HepG2 (cell line): ENCODE data around the gene SSX2IP. TPM values are rescaled to one million over a fixed set of nuclear protein-coding genes. Genes with fewer than 3 reads are reported as not detected.

ENCODE experiments used
- ATAC-seq: fragments of 200-7000 bp; cut with Tn5 transposase; 3 replicates; pipeline ENCODE4 v1.9.1; 2020; ENCODE audit warnings: mild to moderate bottlenecking, moderate library complexity
- BruUV-seq: library from RNA; stranded (reverse); fragments of 400-500 nt; replicated peaks from 2 replicates; lab custom pipeline; 2021; lab: Mats Ljungman, UMichigan
- CTCF ChIA-PET: fragments of 300-600 bp; formaldehyde crosslinking; extraction: SDS; loops from one replicate; lab custom pipeline; 2021; ENCODE audit warnings: low total read pairs, inconsistent platforms, low intra/inter-chr PET ratio; lab: Yijun Ruan, JAX
- POLR2A ChIA-PET: fragments of 350-600 bp; sonication (Branson Sonifier 250); formaldehyde crosslinking; loops from one replicate; lab custom pipeline; 2020; ENCODE audit warnings: antibody characterized with exemption, inconsistent platforms; lab: Yijun Ruan, JAX
- DNase-seq: peaks from one replicate; pipeline ENCODE4 v3.0.0-alpha.2; 2015; ENCODE audit warnings: low spot score
- FAIRE-seq: peaks from 3 replicates; lab custom pipeline; 2011; peaks lifted over from hg19 to GRCh38; lab: Jason Lieb, UNC
- H2AFZ ChIP-seq: one replicate; pipeline ENCODE4 v1.6.1; 2011; ENCODE audit warnings: low read length, inconsistent platforms
- H3K27ac ChIP-seq: fragments of 300-600 bp; 3 replicates; pipeline ENCODE4 v1.8.0; 2011; ENCODE audit warnings: mixed run types, mild to moderate bottlenecking, mixed read lengths, low read length, inconsistent platforms; ENCODE audit not compliant: insufficient read depth; ENCODE audit errors: extremely low read length
- H3K27me3 ChIP-seq, 2 experiments: fragments of 200-600 bp in 1 of 2; 2 replicates in 1 of 2; 3 replicates in 1 of 2; pipeline versions ENCODE4 v1.6.0 to v1.8.0; 2011; ENCODE audit warnings: low read length in 2 of 2, mild to moderate bottlenecking in 2 of 2, moderate library complexity in 2 of 2, inconsistent platforms in 1 of 2; ENCODE audit not compliant: insufficient read depth in 2 of 2, control insufficient read depth in 1 of 2
- H3K36me3 ChIP-seq, 2 experiments: fragments of 200-600 bp in 1 of 2; replicated peaks in 1 of 2; 2 replicates in 1 of 2; 3 replicates in 1 of 2; pipeline versions ENCODE4 v1.5.1 to v1.8.0; 2011; ENCODE audit warnings: low read length in 2 of 2, inconsistent platforms in 1 of 2; ENCODE audit not compliant: insufficient read depth in 2 of 2, control insufficient read depth in 1 of 2
- H3K4me1 ChIP-seq: 2 replicates; pipeline ENCODE4 v1.5.1; 2012; ENCODE audit warnings: low read length, inconsistent platforms; ENCODE audit not compliant: insufficient read depth
- H3K4me2 ChIP-seq: 2 replicates; pipeline ENCODE4 v1.6.0; 2011; ENCODE audit warnings: low read depth, low read length, inconsistent platforms
- H3K4me3 ChIP-seq, 3 experiments: fragments of 200-600 bp in 1 of 3; sonication (generic), shearing (Covaris generic) in 1 of 3; replicated peaks in 1 of 3; 2 replicates each; pipeline ENCODE4 v1.5.1; 2011 to 2016; ENCODE audit warnings: low read length in 3 of 3, inconsistent platforms in 2 of 3, low read depth in 2 of 3, mild to moderate bottlenecking in 2 of 3, control low read depth in 1 of 3, mixed read lengths in 1 of 3; ENCODE audit not compliant: insufficient read depth in 1 of 3
- H3K79me2 ChIP-seq: one replicate; pipeline ENCODE4 v1.6.1; 2011; ENCODE audit warnings: low read length, inconsistent platforms; ENCODE audit not compliant: insufficient read depth
- H3K9ac ChIP-seq: 2 replicates; pipeline ENCODE4 v1.6.0; 2011; ENCODE audit warnings: mild to moderate bottlenecking, low read depth, low read length, inconsistent platforms; ENCODE audit not compliant: insufficient read depth
- H3K9me3 ChIP-seq: 2 replicates; pipeline ENCODE4 v1.5.1; 2012; ENCODE audit warnings: mild to moderate bottlenecking, low read length
- H4K20me1 ChIP-seq: 2 replicates; pipeline ENCODE4 v1.6.0; 2011; ENCODE audit warnings: inconsistent platforms, mild to moderate bottlenecking, low read length, moderate library complexity; ENCODE audit not compliant: insufficient read depth
- AFF4 ChIP-seq: sonication (generic); formaldehyde crosslinking; IDR thresholded peaks from 2 replicates; pipeline ENCODE4 v1.4.0; 2020; ENCODE audit warnings: missing genetic modification reagents
- CHCHD3 ChIP-seq: sonication (generic); formaldehyde crosslinking; IDR thresholded peaks from 2 replicates; pipeline ENCODE4 v1.8.0; 2022; ENCODE audit warnings: mild to moderate bottlenecking, missing genetic modification reagents, moderate library complexity
- MAFF ChIP-seq: IDR thresholded peaks from 2 replicates; pipeline ENCODE4 v1.6.1; 2011; ENCODE audit warnings: low read depth, low read length, improper control_type of control experiment
- MAFK ChIP-seq, 2 experiments: IDR thresholded peaks in 1 of 2; conservative IDR thresholded peaks in 1 of 2; 2 replicates each; pipeline ENCODE4 v1.6.1; 2011; ENCODE audit warnings: improper control_type of control experiment in 2 of 2, low read length in 2 of 2
- PLSCR1 ChIP-seq: sonication (generic); formaldehyde crosslinking; IDR thresholded peaks from 2 replicates; pipeline ENCODE4 v1.5.0; 2020; ENCODE audit warnings: missing genetic modification reagents, mild to moderate bottlenecking, borderline replicate concordance
- SRSF9 ChIP-seq: fragments of 200-400 bp; formaldehyde crosslinking; IDR thresholded peaks from 2 replicates; pipeline ENCODE4 v1.6.1; 2018; ENCODE audit warnings: borderline replicate concordance, mild to moderate bottlenecking, low read depth, low read length; ENCODE audit not compliant: insufficient read depth, poor library complexity, severe bottlenecking
- TBX2 ChIP-seq: sonication (generic); formaldehyde crosslinking; IDR thresholded peaks from 2 replicates; pipeline ENCODE4 v1.5.0; 2020; ENCODE audit warnings: missing genetic modification reagents, mild to moderate bottlenecking, borderline replicate concordance
- ZNF784 ChIP-seq: sonication (generic); formaldehyde crosslinking; IDR thresholded peaks from 2 replicates; pipeline ENCODE4 v1.5.1; 2020; ENCODE audit warnings: missing genetic modification reagents, mild to moderate bottlenecking, borderline replicate concordance
- ZNF879 ChIP-seq: sonication (generic); formaldehyde crosslinking; IDR thresholded peaks from 2 replicates; pipeline ENCODE4 v1.8.1; 2023; ENCODE audit warnings: missing genetic modification reagents
- WGBS: methylation state at CpG from one replicate; pipeline ENCODE4 v1.1.6; 2017; ENCODE audit warnings: low lambda C conversion rate; 5-methylcytosine and 5-hydroxymethylcytosine counted together
- in situ Hi-C: cut with HindIII; loops from 2 replicates; pipeline ENCODE4 v1.10.0; 2017; ENCODE audit warnings: low pct_unique_long_range_greater_than_20kb; ENCODE audit not compliant: extremely low pct_ligation_motif_present
- intact Hi-C: fragments of 100-400 bp; cut with micrococcal nuclease; formaldehyde crosslinking; loops from one replicate; pipeline ENCODE4 v1.10.0; 2022; ENCODE audit not compliant: unreplicated experiment
- polyA plus RNA-seq, 8 experiments: library from polyadenylated mRNA; depleted of rRNA in 3 of 8; stranded (reverse) in 7 of 8; unstranded in 1 of 8; fragments of >200 nt; fragmentation: Illumina TruSeq in 4 of 8; extraction: Trizol in 4 of 8; gene quantifications; 2 replicates each; pipeline versions ENCODE4 v1.2.1 to v1.2.3, GENCODE V29; 2011 to 2016; ENCODE audit warnings: low read depth in 4 of 8, missing spikeins in 1 of 8, mixed read lengths in 1 of 8; ENCODE audit not compliant: insufficient read depth in 1 of 8
- total RNA-seq, 5 experiments: library from RNA; depleted of rRNA; stranded (reverse); fragments of >200 nt; fragmentation: Illumina TruSeq; extraction: Trizol; gene quantifications; 2 replicates each; pipeline ENCODE4 v1.2.3, GENCODE V29; 2016; ENCODE audit warnings: low read depth in 1 of 5

The SSX2IP gene
- total and polyA plus RNA-seq, 2 of the 13 experiments (the other 11 are each of a cell fraction or from before 2014, with no cell fraction given), result 2.7 to 23.7 TPM

- H4K20me1 ChIP-seq, result no peaks in the 10 kb centered on the region
- H3K4me1 ChIP-seq, result no peaks in the 10 kb centered on the region
- no peaks in the 10 kb centered on the region for H3K27me3 ChIP-seq
- no peak overlapping the region for H3K9ac ChIP-seq
- ATAC-seq (peak; percentile 56), DNase-seq (peak; percentile 10)
- H3K4me2 ChIP-seq, result no peak overlapping the region
- H3K36me3 ChIP-seq, result no peaks in the 10 kb centered on the region
- intact Hi-C loops, result no loop called here
- no TSS peak for BruUV-seq
- H3K79me2 ChIP-seq, result no peaks in the 10 kb centered on the region
- H3K9me3 ChIP-seq, result no peaks in the 10 kb centered on the region
- ChIA-PET POLR2A (no interaction called here), CTCF (no interaction called here)
- H2AFZ ChIP-seq, result no peak overlapping the region
- WGBS, result 41% methylated on average over 3 of the region's 5 CpGs
- TF ChIP-seq MAFF, result peak; percentile 81
- TF ChIP-seq ZNF784 (CRISPR knock-in tag), result no peak
- TF ChIP-seq CHCHD3, result no peak
- no peak for TF ChIP-seq AFF4 (CRISPR knock-in tag)
- TF ChIP-seq TBX2 (CRISPR knock-in tag), result no peak
- no peak for TF ChIP-seq SRSF9
- TF ChIP-seq MAFK (conservative IDR thresholded peaks at IDR 0.05 in 1 of 2, IDR thresholded peaks at IDR 0.05 in 1 of 2; ENCODE audit: low read length in 2 of 2), result peak; percentile 73 to 83; a peak in 3 of 4 replicates
- TF ChIP-seq PLSCR1 (CRISPR knock-in tag), result no peak
- TF ChIP-seq ZNF879 (CRISPR knock-in tag), result no peak
- TF ChIP-seq, all 625 proteins: peak for 2
- H3K27ac ChIP-seq, result no peak overlapping the region
- no peak for FAIRE-seq
- in situ Hi-C loops, result no loop called here
- no peak overlapping the region for H3K4me3 ChIP-seq
Measured at GRCh38 chr1:84634536-84635205, 55.6 kb downstream of the SSX2IP start.
